Hepatocyte (in vitro differentiated cells): ENCODE results near the gene SSPN.

Source experiments
- CTCF ChIP-seq: fragments of 200-600 bp; sonication (generic); IDR thresholded peaks from 2 replicates; pipeline ENCODE4 v1.5.1; 2016; ENCODE audit warnings: antibody characterized with exemption, mild to moderate bottlenecking; ENCODE audit not compliant: poor library complexity
- EZH2 ChIP-seq: fragments of 200-600 bp; sonication (generic); IDR thresholded peaks from 2 replicates; pipeline ENCODE4 v1.6.1; 2016; ENCODE audit warnings: antibody characterized with exemption, mild to moderate bottlenecking, borderline replicate concordance
- EZH2phosphoT487 ChIP-seq: fragments of 200-600 bp; sonication (generic); IDR thresholded peaks from one replicate; pipeline ENCODE4 v1.6.1; 2018; ENCODE audit warnings: antibody characterized with exemption, mild to moderate bottlenecking, low read depth, moderate library complexity; ENCODE audit not compliant: unreplicated experiment, severe bottlenecking

GRCh38 chr12:26164118-26164517 is 31.3 kb upstream of the SSPN start:
- TF ChIP-seq CTCF (no peak), EZH2phosphoT487 (no peak), EZH2 (no peak)
